Left colon (tissue), 2 donors: ENCODE measurements around the gene ZNF423. TPM values are rescaled to one million over a fixed set of nuclear protein-coding genes. Genes with fewer than 3 reads are reported as not detected.

Experiments
- ATAC-seq: fragments of 200-7000 bp; cut with Tn5 transposase; one replicate; pipeline ENCODE4 v1.9.1; 2020; ENCODE audit warnings: mild to moderate bottlenecking, moderate library complexity
- DNase-seq, 2 donors: peaks; one replicate each; pipeline ENCODE4 v3.0.0-alpha.2; 2020
- intact Hi-C, 2 donors: fragments of 100-400 bp; cut with DNase I in 1 of 2; cut with micrococcal nuclease in 1 of 2; formaldehyde crosslinking; loops; one replicate each; pipeline versions ENCODE4 v1.11.2 to v1.14.0; 2022; cut with DNase I, micrococcal nuclease
- total RNA-seq, 2 donors: library from RNA; stranded (reverse); fragmentation: NEBNext Ultra II Directional; extraction: Animal tissue kit (Norgen Biotek cat#: 25700); gene quantifications; one replicate each; pipeline ENCODE4 v1.2.1, GENCODE V29; 2021
- donor health status: DM: no; HTN: no; CAD: no.
- donor health status: DM: yes; HTN: yes; CAD: no.

Gene ZNF423
- total RNA-seq, 2 donors from 2014 or later, result 8.2 to 10.5 TPM

GRCh38 chr16:49498264-49498663, 357.6 kb downstream of the ZNF423 start:
- DNase-seq, result peak in 1 of 2 donors; percentile 14
- intact Hi-C loops, result loop anchor here in 1 of 2 donors (10.0 kb wide), 1 partner anchor 377 kb away; no protein-coding TSS in a partner anchor

GRCh38 chr16:49497466-49497865, 358.4 kb downstream of the ZNF423 start:
- intact Hi-C loops, result loop anchor here in 1 of 2 donors (10.0 kb wide), 1 partner anchor 377 kb away; no protein-coding TSS in a partner anchor
- ATAC-seq (no peak), DNase-seq (no peak)

More at GRCh38 chr16:49498264-49498663, 357.6 kb downstream of the ZNF423 start:
- no peak for ATAC-seq

- intact Hi-C loops, result loop anchor here in 1 of 2 donors (10.0 kb wide), 1 partner anchor 378 kb away; no protein-coding TSS in a partner anchor
- no peak for DNase-seq
- no peak for ATAC-seq
These were observed 359.3 kb downstream of the ZNF423 start for GRCh38 chr16:49496656-49497055.

- intact Hi-C loops, result loop anchor here in 1 of 2 donors (10.0 kb wide), 1 partner anchor 379 kb away; no protein-coding TSS in a partner anchor
- DNase-seq (no peak), ATAC-seq (no peak)
These were observed 360.1 kb downstream of the ZNF423 start for GRCh38 chr16:49495596-49496355.

- DNase-seq (no peak), ATAC-seq (no peak)
These were observed 360.9 kb downstream of the ZNF423 start for GRCh38 chr16:49494891-49495566.

GRCh38 chr16:49494474-49494873, 361.4 kb downstream of the ZNF423 start:
- intact Hi-C loops, result loop anchor here in 1 of 2 donors (10.0 kb wide), 1 partner anchor 380 kb away; no protein-coding TSS in a partner anchor
- no peak for ATAC-seq
- DNase-seq, result no peak

More at GRCh38 chr16:49494891-49495566, 360.9 kb downstream of the ZNF423 start:
- intact Hi-C loops, result loop anchor here in 1 of 2 donors (10.0 kb wide), 1 partner anchor 380 kb away; no protein-coding TSS in a partner anchor

- ATAC-seq, result no peak
- DNase-seq, result no peak
- intact Hi-C loops, result loop anchor here in 1 of 2 donors (10.0 kb wide), 1 partner anchor 381 kb away; no protein-coding TSS in a partner anchor
These were observed 362.1 kb downstream of the ZNF423 start for GRCh38 chr16:49493836-49494235.

GRCh38 chr16:49492896-49493626, 362.9 kb downstream of the ZNF423 start:
- no peak for DNase-seq
- ATAC-seq, result no peak
- intact Hi-C loops, result loop anchor here in 1 of 2 donors (10.0 kb wide), 1 partner anchor 382 kb away; no protein-coding TSS in a partner anchor

GRCh38 chr16:49491771-49492761, 363.8 kb downstream of the ZNF423 start:
- DNase-seq (peak in 1 of 2 donors; percentile 40), ATAC-seq (peak; percentile 74)
- intact Hi-C loops, result loop anchor here in 1 of 2 donors (10.0 kb wide), 1 partner anchor 383 kb away; no protein-coding TSS in a partner anchor

- no peak for DNase-seq
These were observed 364.7 kb downstream of the ZNF423 start for GRCh38 chr16:49491106-49491670.

GRCh38 chr16:49490321-49490705, 365.6 kb downstream of the ZNF423 start:
- no peak for ATAC-seq
- intact Hi-C loops, result loop anchor here in 1 of 2 donors (10.0 kb wide), 1 partner anchor 384 kb away; no protein-coding TSS in a partner anchor
- no peak for DNase-seq

More at GRCh38 chr16:49491106-49491670, 364.7 kb downstream of the ZNF423 start:
- no peak for ATAC-seq
- intact Hi-C loops, result loop anchor here in 1 of 2 donors (10.0 kb wide), 1 partner anchor 384 kb away; no protein-coding TSS in a partner anchor

- ATAC-seq (no peak), DNase-seq (no peak)
- intact Hi-C loops, result loop anchor here in 1 of 2 donors (10.0 kb wide), 1 partner anchor 385 kb away; no protein-coding TSS in a partner anchor
These were observed 366.1 kb downstream of the ZNF423 start for GRCh38 chr16:49489686-49490320.

GRCh38 chr16:49488740-49489525, 367.0 kb downstream of the ZNF423 start:
- DNase-seq, result no peak
- intact Hi-C loops, result no loop called here

GRCh38 chr16:49488336-49488735, 367.6 kb downstream of the ZNF423 start:
- DNase-seq, result no peak
- ATAC-seq, result no peak

More at GRCh38 chr16:49488740-49489525, 367.0 kb downstream of the ZNF423 start:
- ATAC-seq, result no peak

GRCh38 chr16:49487746-49488145, 368.2 kb downstream of the ZNF423 start:
- intact Hi-C loops, result no loop called here
- ATAC-seq (no peak), DNase-seq (no peak)

More at GRCh38 chr16:49488336-49488735, 367.6 kb downstream of the ZNF423 start:
- intact Hi-C loops, result no loop called here

GRCh38 chr16:49486400-49486799, 369.5 kb downstream of the ZNF423 start:
- no peak for ATAC-seq
- no peak for DNase-seq
- intact Hi-C loops, result no loop called here
